OCI-LY1 (cell line): ENCODE data around the gene PYROXD2.

ENCODE experiments used
- H2AFZ ChIP-seq: fragments of 200-600 bp; sonication (generic), shearing (Covaris generic); 2 replicates; pipeline ENCODE4 v1.6.0; 2014; ENCODE audit warnings: antibody characterized with exemption, mild to moderate bottlenecking, low read length
- H3F3A ChIP-seq: fragments of 200-600 bp; sonication (generic), shearing (Covaris generic); 2 replicates; pipeline ENCODE4 v1.6.0; 2014; ENCODE audit warnings: mild to moderate bottlenecking, antibody characterized with exemption, low read length, moderate library complexity; ENCODE audit not compliant: insufficient read depth
- H3K27ac ChIP-seq: fragments of 200-600 bp; sonication (generic); 2 replicates; pipeline ENCODE4 v1.5.1; 2014; ENCODE audit warnings: low read length, mixed run types, mild to moderate bottlenecking, low read depth; ENCODE audit not compliant: poor library complexity, severe bottlenecking
- H3K27me3 ChIP-seq: fragments of 200-600 bp; sonication (generic); 2 replicates; pipeline ENCODE4 v1.6.0; 2014; ENCODE audit warnings: antibody characterized with exemption, mild to moderate bottlenecking, low read length, moderate library complexity; ENCODE audit not compliant: insufficient read depth
- H3K36me3 ChIP-seq: fragments of 200-600 bp; sonication (generic); 2 replicates; pipeline ENCODE4 v1.6.1; 2014; ENCODE audit warnings: mild to moderate bottlenecking, antibody characterized with exemption, low read length, moderate library complexity, mixed read lengths; ENCODE audit not compliant: insufficient read depth
- H3K4me1 ChIP-seq: fragments of 200-600 bp; sonication (generic); 2 replicates; pipeline ENCODE4 v1.5.1; 2014; ENCODE audit warnings: mild to moderate bottlenecking, low read length, moderate library complexity; ENCODE audit not compliant: insufficient read depth, severe bottlenecking
- H3K4me2 ChIP-seq: fragments of 200-600 bp; sonication (generic), shearing (Covaris generic); 2 replicates; pipeline ENCODE4 v1.6.1; 2014; ENCODE audit warnings: low read length
- H3K4me3 ChIP-seq: fragments of 200-600 bp; sonication (generic); 2 replicates; pipeline ENCODE4 v1.5.1; 2014; ENCODE audit warnings: low read length, low read depth, mild to moderate bottlenecking, mixed read lengths; ENCODE audit not compliant: poor library complexity, severe bottlenecking
- H3K79me2 ChIP-seq: fragments of 200-600 bp; shearing (Covaris generic); 2 replicates; pipeline ENCODE4 v1.6.1; 2016; ENCODE audit warnings: mixed run types, low read length, mixed read lengths; ENCODE audit not compliant: insufficient read depth
- H3K9ac ChIP-seq: fragments of 200-600 bp; sonication (generic), shearing (Covaris generic); 2 replicates; pipeline ENCODE4 v1.6.1; 2014; ENCODE audit warnings: mild to moderate bottlenecking, low read length, mixed read lengths
- H3K9me2 ChIP-seq: fragments of 200-600 bp; sonication (generic), shearing (Covaris generic); 2 replicates; pipeline ENCODE4 v1.6.1; 2014; ENCODE audit warnings: low read depth, mild to moderate bottlenecking, low read length, mixed read lengths
- H3K9me3 ChIP-seq: fragments of 200-600 bp; shearing (Covaris generic); 2 replicates; pipeline ENCODE4 v1.6.1; 2014; ENCODE audit warnings: low read length, mixed read lengths
- H4K20me1 ChIP-seq: fragments of 200-600 bp; sonication (generic), shearing (Covaris generic); 2 replicates; pipeline ENCODE4 v1.6.0; 2016; ENCODE audit warnings: mild to moderate bottlenecking, low read length; ENCODE audit not compliant: insufficient read depth
- CTCF ChIP-seq: fragments of 200-600 bp; sonication (generic), shearing (Covaris generic); IDR thresholded peaks from 2 replicates; pipeline ENCODE4 v1.5.1; 2017; ENCODE audit warnings: mild to moderate bottlenecking, antibody characterized with exemption, low read length, moderate library complexity, mixed read lengths
- EZH2 ChIP-seq: fragments of 200-600 bp; sonication (generic), shearing (Covaris generic); IDR thresholded peaks from 2 replicates; pipeline ENCODE4 v1.8.0; 2017; ENCODE audit warnings: borderline replicate concordance, mixed run types, mild to moderate bottlenecking, antibody characterized with exemption, low read length, moderate library complexity, mixed read lengths

PYROXD2 gene

GRCh38 chr10:98361131-98362025 is 53.6 kb downstream of the PYROXD2 start:
- Histone ChIP-seq H4K20me1 (no peaks in the 10 kb centered on the region), H3K9me2 (no peaks in the 10 kb centered on the region), H3K4me1 (no peaks in the 10 kb centered on the region), H3K4me3 (no peak overlapping the region), H3K27ac (no peak overlapping the region), H3K27me3 (no peaks in the 10 kb centered on the region), H2AFZ (no peak overlapping the region), H3F3A (no peaks in the 10 kb centered on the region), H3K79me2 (no peaks in the 10 kb centered on the region), H3K9ac (no peak overlapping the region), H3K4me2 (no peak overlapping the region), H3K36me3 (no peaks in the 10 kb centered on the region), H3K9me3 (no peaks in the 10 kb centered on the region)
- TF ChIP-seq EZH2: no peak
- TF ChIP-seq CTCF: no peak

- Histone ChIP-seq H3K9me3 (no peaks in the 10 kb centered on the region), H3K4me1 (no peaks in the 10 kb centered on the region), H3K27ac (no peak overlapping the region), H2AFZ (no peak overlapping the region), H3F3A (no peaks in the 10 kb centered on the region), H3K4me3 (no peak overlapping the region), H3K79me2 (no peaks in the 10 kb centered on the region), H3K27me3 (no peaks in the 10 kb centered on the region), H3K9ac (no peak overlapping the region), H4K20me1 (no peaks in the 10 kb centered on the region), H3K36me3 (no peaks in the 10 kb centered on the region), H3K9me2 (no peaks in the 10 kb centered on the region), H3K4me2 (no peak overlapping the region)
- TF ChIP-seq EZH2 (no peak), CTCF (no peak)
Measured at GRCh38 chr10:98357194-98357822, 57.7 kb downstream of the PYROXD2 start.

- Histone ChIP-seq H3K9me2 (no peaks in the 10 kb centered on the region), H3K4me1 (no peaks in the 10 kb centered on the region), H3F3A (no peaks in the 10 kb centered on the region), H3K9me3 (no peaks in the 10 kb centered on the region), H2AFZ (no peak overlapping the region), H4K20me1 (no peaks in the 10 kb centered on the region), H3K79me2 (no peaks in the 10 kb centered on the region), H3K4me2 (no peak overlapping the region), H3K4me3 (no peak overlapping the region), H3K27me3 (no peaks in the 10 kb centered on the region), H3K36me3 (no peaks in the 10 kb centered on the region), H3K27ac (no peak overlapping the region), H3K9ac (no peak overlapping the region)
- no peak for TF ChIP-seq CTCF
- TF ChIP-seq EZH2: no peak
Measured at GRCh38 chr10:98354491-98354890, 60.5 kb downstream of the PYROXD2 start.
